HepG2 (cell line): ENCODE results near the gene CRYAB. TPM values are rescaled to one million over a fixed set of nuclear protein-coding genes. Genes with fewer than 3 reads are reported as not detected.

Source experiments
- AGO1 ChIP-seq: fragments of 200-400 bp; formaldehyde crosslinking; IDR thresholded peaks from 2 replicates; pipeline ENCODE4 v1.6.1; 2017; ENCODE audit warnings: mild to moderate bottlenecking, low read depth, low read length, moderate library complexity; ENCODE audit not compliant: poor library complexity, severe bottlenecking
- CCDC6 ChIP-seq: sonication (generic); formaldehyde crosslinking; IDR thresholded peaks from 2 replicates; pipeline ENCODE4 v1.8.1; 2022; ENCODE audit warnings: mild to moderate bottlenecking, missing genetic modification reagents, moderate library complexity
- ELF4 ChIP-seq: sonication (generic); formaldehyde crosslinking; IDR thresholded peaks from 2 replicates; pipeline ENCODE4 v1.5.0; 2020; ENCODE audit warnings: missing genetic modification reagents, mild to moderate bottlenecking, moderate library complexity, borderline replicate concordance
- JARID2 ChIP-seq: sonication (generic); formaldehyde crosslinking; IDR thresholded peaks from 2 replicates; pipeline ENCODE4 v1.8.1; 2023; ENCODE audit warnings: missing genetic modification reagents, inconsistent platforms; ENCODE audit not compliant: insufficient replicate concordance
- KLF11 ChIP-seq: IDR thresholded peaks from 2 replicates; pipeline ENCODE4 v1.6.1; 2016; ENCODE audit warnings: missing compliant biosample characterization
- MBNL3 ChIP-seq: fragments of 250-450 bp; sonication (Bioruptor Pico); conservative IDR thresholded peaks from 2 replicates; pipeline ENCODE4 v1.8.0; 2022; ENCODE audit warnings: mild to moderate bottlenecking, inconsistent platforms
- MED13 ChIP-seq: sonication (generic); formaldehyde crosslinking; IDR thresholded peaks from 2 replicates; pipeline ENCODE4 v1.5.0; 2020; ENCODE audit warnings: missing genetic modification reagents
- MIXL1 ChIP-seq: IDR thresholded peaks from 2 replicates; pipeline ENCODE4 v1.6.1; 2016
- PHF5A ChIP-seq: IDR thresholded peaks from one replicate; pipeline ENCODE4 v1.6.1; 2018; ENCODE audit warnings: low read depth, missing genetic modification reagents; ENCODE audit not compliant: unreplicated experiment
- POLR2AphosphoS5 ChIP-seq: IDR thresholded peaks from 2 replicates; pipeline ENCODE4 v1.6.1; 2012; ENCODE audit warnings: low read depth, low read length
- RFX1 ChIP-seq: fragments of 450-650 bp; IDR thresholded peaks from 2 replicates; pipeline ENCODE4 v1.6.1; 2017
- SYNCRIP ChIP-seq: fragments of 200-400 bp; formaldehyde crosslinking; IDR thresholded peaks from 2 replicates; pipeline ENCODE4 v1.6.1; 2018; ENCODE audit warnings: mild to moderate bottlenecking, low read depth, low read length; ENCODE audit not compliant: insufficient read depth
- TCF7L2 ChIP-seq: IDR thresholded peaks from 2 replicates; pipeline ENCODE4 v1.6.1; 2011; ENCODE audit warnings: mild to moderate bottlenecking, low read depth, low read length, moderate library complexity
- ZBTB38 ChIP-seq: sonication (generic); formaldehyde crosslinking; IDR thresholded peaks from 2 replicates; pipeline ENCODE4 v1.5.1; 2020; ENCODE audit warnings: mild to moderate bottlenecking, missing genetic modification reagents
- ZBTB7A ChIP-seq: sonication (generic); formaldehyde crosslinking; IDR thresholded peaks from 2 replicates; pipeline ENCODE4 v1.8.0; 2022; ENCODE audit warnings: mild to moderate bottlenecking, missing genetic modification reagents
- ZNF30 ChIP-seq: sonication (generic); formaldehyde crosslinking; IDR thresholded peaks from 2 replicates; pipeline ENCODE4 v1.5.0; 2020; ENCODE audit warnings: mild to moderate bottlenecking, missing genetic modification reagents
- ZNF44 ChIP-seq: sonication (generic); formaldehyde crosslinking; IDR thresholded peaks from 2 replicates; pipeline ENCODE4 v1.5.1; 2020; ENCODE audit warnings: mild to moderate bottlenecking, missing genetic modification reagents
- ZNF451 ChIP-seq: sonication (generic); formaldehyde crosslinking; IDR thresholded peaks from 2 replicates; pipeline ENCODE4 v1.5.0; 2020; ENCODE audit warnings: mild to moderate bottlenecking, missing genetic modification reagents
- ZNF737 ChIP-seq: sonication (generic); formaldehyde crosslinking; IDR thresholded peaks from 2 replicates; pipeline ENCODE4 v1.5.0; 2020; ENCODE audit warnings: missing genetic modification reagents, mild to moderate bottlenecking, borderline replicate concordance
- ZSCAN25 ChIP-seq: sonication (generic); formaldehyde crosslinking; IDR thresholded peaks from 2 replicates; pipeline ENCODE4 v1.8.0; 2022; ENCODE audit warnings: mild to moderate bottlenecking, missing genetic modification reagents
- ZSCAN9 ChIP-seq: IDR thresholded peaks from 2 replicates; pipeline ENCODE4 v1.6.1; 2016; ENCODE audit warnings: borderline replicate concordance
- polyA plus RNA-seq, 8 experiments: library from polyadenylated mRNA; depleted of rRNA in 3 of 8; stranded (reverse) in 7 of 8; unstranded in 1 of 8; fragments of >200 nt; fragmentation: Illumina TruSeq in 4 of 8; extraction: Trizol in 4 of 8; gene quantifications; 2 replicates each; pipeline versions ENCODE4 v1.2.1 to v1.2.3, GENCODE V29; 2011 to 2016; ENCODE audit warnings: low read depth in 4 of 8, missing spikeins in 1 of 8, mixed read lengths in 1 of 8; ENCODE audit not compliant: insufficient read depth in 1 of 8
- total RNA-seq, 5 experiments: library from RNA; depleted of rRNA; stranded (reverse); fragments of >200 nt; fragmentation: Illumina TruSeq; extraction: Trizol; gene quantifications; 2 replicates each; pipeline ENCODE4 v1.2.3, GENCODE V29; 2016; ENCODE audit warnings: low read depth in 1 of 5
- TF ChIP-seq, protein P1 (sequence below): sonication (generic); formaldehyde crosslinking; IDR thresholded peaks from 2 replicates; pipeline ENCODE4 v1.9.0; 2022; ENCODE audit warnings: missing genetic modification reagents, mild to moderate bottlenecking, borderline replicate concordance
- TF ChIP-seq, protein P2 (sequence below): sonication (generic); formaldehyde crosslinking; IDR thresholded peaks from 2 replicates; pipeline ENCODE4 v1.4.0; 2020; ENCODE audit warnings: missing genetic modification reagents
- TF ChIP-seq, protein P3 (sequence below): IDR thresholded peaks from 2 replicates; pipeline ENCODE4 v1.6.1; 2016; ENCODE audit warnings: mild to moderate bottlenecking, missing biosample characterization, missing genetic modification reagents
- TF ChIP-seq, protein P4 (sequence below), 2 experiments: IDR thresholded peaks; 2 replicates each; pipeline ENCODE4 v1.6.1; 2011 to 2012; ENCODE audit warnings: low read length in 2 of 2, borderline replicate concordance in 1 of 2, low read depth in 1 of 2, mild to moderate bottlenecking in 1 of 2, moderate library complexity in 1 of 2

CRYAB gene
- total and polyA plus RNA-seq, 2 of the 13 experiments (the other 11 are each of a cell fraction or from before 2014, with no cell fraction given): 0.55 to 1.1 TPM

DNA sequence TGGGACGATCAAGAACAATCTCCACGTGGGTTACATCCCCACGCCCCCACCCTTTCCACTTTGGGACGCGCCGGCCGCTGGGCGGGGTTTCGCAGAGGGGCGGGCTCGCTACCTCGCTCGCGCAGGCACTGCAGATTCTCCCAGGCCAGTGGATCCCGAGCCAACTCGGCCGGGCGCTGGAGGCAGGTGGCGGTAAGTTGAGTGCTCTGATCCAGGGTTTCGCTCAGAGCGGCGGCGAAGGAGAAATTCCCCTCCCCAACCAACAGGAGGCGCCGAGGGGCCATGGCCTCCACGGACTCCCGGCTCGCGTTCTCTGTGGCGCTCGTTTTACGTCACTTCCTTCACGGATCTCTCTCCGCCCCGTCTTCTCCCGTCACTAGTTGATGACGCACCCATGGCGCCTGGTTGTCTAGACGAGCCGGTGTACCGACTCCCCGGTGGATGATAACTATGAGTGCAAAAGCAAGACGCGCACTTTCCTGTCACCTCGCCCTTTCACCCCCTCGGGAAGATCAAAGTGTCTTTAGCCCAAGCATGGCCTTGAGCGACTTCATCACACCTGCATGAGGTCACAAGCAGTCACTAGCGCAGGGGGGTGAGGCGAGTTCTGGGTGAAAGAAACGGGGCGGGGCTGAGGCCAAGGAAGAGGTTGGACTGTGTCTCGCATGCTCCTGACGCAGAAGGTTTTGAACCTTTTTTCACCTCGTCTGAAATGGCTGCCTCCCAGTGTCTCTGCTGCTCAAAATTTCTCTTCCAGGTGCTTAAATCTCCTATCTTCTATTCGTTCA is 32.5 kb downstream of the CRYAB start, which contains the start of the genes CFAP68 and FDXACB1 (continued):
- TF ChIP-seq, protein P1, sequence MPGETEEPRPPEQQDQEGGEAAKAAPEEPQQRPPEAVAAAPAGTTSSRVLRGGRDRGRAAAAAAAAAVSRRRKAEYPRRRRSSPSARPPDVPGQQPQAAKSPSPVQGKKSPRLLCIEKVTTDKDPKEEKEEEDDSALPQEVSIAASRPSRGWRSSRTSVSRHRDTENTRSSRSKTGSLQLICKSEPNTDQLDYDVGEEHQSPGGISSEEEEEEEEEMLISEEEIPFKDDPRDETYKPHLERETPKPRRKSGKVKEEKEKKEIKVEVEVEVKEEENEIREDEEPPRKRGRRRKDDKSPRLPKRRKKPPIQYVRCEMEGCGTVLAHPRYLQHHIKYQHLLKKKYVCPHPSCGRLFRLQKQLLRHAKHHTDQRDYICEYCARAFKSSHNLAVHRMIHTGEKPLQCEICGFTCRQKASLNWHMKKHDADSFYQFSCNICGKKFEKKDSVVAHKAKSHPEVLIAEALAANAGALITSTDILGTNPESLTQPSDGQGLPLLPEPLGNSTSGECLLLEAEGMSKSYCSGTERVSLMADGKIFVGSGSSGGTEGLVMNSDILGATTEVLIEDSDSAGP (CRISPR knock-in tag): peak; percentile 88; the same call in 1 of the 2 replicates
- TF ChIP-seq KLF11 (CRISPR knock-in tag): 0 out of 2 replicates have a peak, but pooled peaks have one; percentile 47
- TF ChIP-seq ZSCAN25 (CRISPR knock-in tag): 0 out of 2 replicates have a peak, but pooled peaks have one; percentile 58
- TF ChIP-seq, protein P2, sequence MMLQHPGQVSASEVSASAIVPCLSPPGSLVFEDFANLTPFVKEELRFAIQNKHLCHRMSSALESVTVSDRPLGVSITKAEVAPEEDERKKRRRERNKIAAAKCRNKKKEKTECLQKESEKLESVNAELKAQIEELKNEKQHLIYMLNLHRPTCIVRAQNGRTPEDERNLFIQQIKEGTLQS (CRISPR knock-in tag): no peak; the same call in 1 of the 2 replicates
- TF ChIP-seq MIXL1: no peak; the same call in 1 of the 2 replicates
- TF ChIP-seq ZNF451 (CRISPR knock-in tag): no peak
- no peak for TF ChIP-seq SYNCRIP
- TF ChIP-seq ZNF737 (CRISPR knock-in tag): no peak; the same call in 1 of the 2 replicates
- peak; percentile 73; the same call in 1 of the 2 replicates for TF ChIP-seq MED13
- no peak for TF ChIP-seq AGO1
- TF ChIP-seq RFX1: no peak
- no peak for TF ChIP-seq TCF7L2
- TF ChIP-seq POLR2AphosphoS5: peak; percentile 67
- TF ChIP-seq JARID2 (CRISPR knock-in tag): no peak
- no peak for TF ChIP-seq ZBTB7A (CRISPR knock-in tag)
- TF ChIP-seq, protein P3, sequence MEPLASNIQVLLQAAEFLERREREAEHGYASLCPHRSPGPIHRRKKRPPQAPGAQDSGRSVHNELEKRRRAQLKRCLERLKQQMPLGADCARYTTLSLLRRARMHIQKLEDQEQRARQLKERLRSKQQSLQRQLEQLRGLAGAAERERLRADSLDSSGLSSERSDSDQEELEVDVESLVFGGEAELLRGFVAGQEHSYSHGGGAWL: 0 out of 2 replicates have a peak, but pooled peaks have one; percentile 17
- TF ChIP-seq, protein P4, sequence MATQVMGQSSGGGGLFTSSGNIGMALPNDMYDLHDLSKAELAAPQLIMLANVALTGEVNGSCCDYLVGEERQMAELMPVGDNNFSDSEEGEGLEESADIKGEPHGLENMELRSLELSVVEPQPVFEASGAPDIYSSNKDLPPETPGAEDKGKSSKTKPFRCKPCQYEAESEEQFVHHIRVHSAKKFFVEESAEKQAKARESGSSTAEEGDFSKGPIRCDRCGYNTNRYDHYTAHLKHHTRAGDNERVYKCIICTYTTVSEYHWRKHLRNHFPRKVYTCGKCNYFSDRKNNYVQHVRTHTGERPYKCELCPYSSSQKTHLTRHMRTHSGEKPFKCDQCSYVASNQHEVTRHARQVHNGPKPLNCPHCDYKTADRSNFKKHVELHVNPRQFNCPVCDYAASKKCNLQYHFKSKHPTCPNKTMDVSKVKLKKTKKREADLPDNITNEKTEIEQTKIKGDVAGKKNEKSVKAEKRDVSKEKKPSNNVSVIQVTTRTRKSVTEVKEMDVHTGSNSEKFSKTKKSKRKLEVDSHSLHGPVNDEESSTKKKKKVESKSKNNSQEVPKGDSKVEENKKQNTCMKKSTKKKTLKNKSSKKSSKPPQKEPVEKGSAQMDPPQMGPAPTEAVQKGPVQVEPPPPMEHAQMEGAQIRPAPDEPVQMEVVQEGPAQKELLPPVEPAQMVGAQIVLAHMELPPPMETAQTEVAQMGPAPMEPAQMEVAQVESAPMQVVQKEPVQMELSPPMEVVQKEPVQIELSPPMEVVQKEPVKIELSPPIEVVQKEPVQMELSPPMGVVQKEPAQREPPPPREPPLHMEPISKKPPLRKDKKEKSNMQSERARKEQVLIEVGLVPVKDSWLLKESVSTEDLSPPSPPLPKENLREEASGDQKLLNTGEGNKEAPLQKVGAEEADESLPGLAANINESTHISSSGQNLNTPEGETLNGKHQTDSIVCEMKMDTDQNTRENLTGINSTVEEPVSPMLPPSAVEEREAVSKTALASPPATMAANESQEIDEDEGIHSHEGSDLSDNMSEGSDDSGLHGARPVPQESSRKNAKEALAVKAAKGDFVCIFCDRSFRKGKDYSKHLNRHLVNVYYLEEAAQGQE (IDR thresholded peaks at IDR 0.05; ENCODE audit: borderline replicate concordance in 1 of 2, low read depth in 1 of 2, low read length in 2 of 2): 0 out of 4 replicates have a peak, but pooled peaks of 1 of the 2 experiments have one; percentile 20
- TF ChIP-seq MBNL3 (CRISPR knock-in tag): no peak
- TF ChIP-seq PHF5A (CRISPR knock-in tag): no peak
- TF ChIP-seq ZBTB38 (CRISPR knock-in tag): peak; percentile 72; the same call in 1 of the 2 replicates
- peak; percentile 68; the same call in 1 of the 2 replicates for TF ChIP-seq ZSCAN9 (CRISPR knock-in tag)
- no peak for TF ChIP-seq ZNF30 (CRISPR knock-in tag)
- peak; percentile 47; the same call in 1 of the 2 replicates for TF ChIP-seq ELF4
- TF ChIP-seq CCDC6 (CRISPR knock-in tag): peak; percentile 72
- TF ChIP-seq ZNF44 (CRISPR knock-in tag): no peak
